DOHH2 (cell line): ENCODE data around the gene TP53BP2.

Experiments used
- CTCF ChIP-seq: fragments of 200-600 bp; sonication (generic); IDR thresholded peaks from one replicate; pipeline ENCODE4 v1.5.1; 2014; ENCODE audit warnings: antibody characterized with exemption, mild to moderate bottlenecking, low read depth, low read length; ENCODE audit not compliant: poor library complexity, severe bottlenecking
- EZH2phosphoT487 ChIP-seq: fragments of 200-600 bp; sonication (generic); IDR thresholded peaks from 2 replicates; pipeline ENCODE4 v1.6.1; 2017; ENCODE audit warnings: borderline replicate concordance, mild to moderate bottlenecking, antibody characterized with exemption, low read length, moderate library complexity, mixed read lengths

GRCh38 chr1:223832637-223832943 is 13.2 kb downstream of the TP53BP2 start:
- TF ChIP-seq CTCF (no peak), EZH2phosphoT487 (no peak)
